Measurements from ENCODE around the gene ADH1B.
"Not testable (repeated sequence)": the region's sequence is repeated elsewhere in the genome, so short reads cannot be mapped to it uniquely, and the experiment has no call there.

Gene ADH1B

DNA sequence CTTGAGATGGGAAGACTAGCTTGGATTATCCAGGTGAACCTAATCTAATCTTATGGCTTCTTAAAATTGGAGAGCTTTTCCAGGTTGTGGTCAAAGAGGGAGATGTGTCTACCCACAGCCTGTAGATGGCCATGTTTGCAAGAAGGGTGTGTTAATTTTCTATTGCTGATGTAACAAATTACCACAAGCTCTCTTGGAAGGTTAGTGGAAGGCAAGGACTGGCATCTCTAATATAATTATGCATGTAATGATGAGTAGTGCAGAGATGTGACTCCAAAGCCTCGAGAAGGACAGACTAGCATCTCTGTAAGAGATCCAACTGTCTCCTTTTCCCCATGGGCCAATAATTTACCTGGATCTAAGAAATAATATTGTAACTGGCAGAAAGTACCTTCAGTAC lies 3.2 kb upstream of the ADH1B start:
- DNase-seq (ENCODE audit: extremely low spot score) = no peak
- ChIA-PET CTCF (interaction anchor here (1.0 kb wide), 1 partner anchor 9 kb away, joined by 3 read pairs; no protein-coding TSS in a partner anchor), POLR2A (no interaction called here)

DNA sequence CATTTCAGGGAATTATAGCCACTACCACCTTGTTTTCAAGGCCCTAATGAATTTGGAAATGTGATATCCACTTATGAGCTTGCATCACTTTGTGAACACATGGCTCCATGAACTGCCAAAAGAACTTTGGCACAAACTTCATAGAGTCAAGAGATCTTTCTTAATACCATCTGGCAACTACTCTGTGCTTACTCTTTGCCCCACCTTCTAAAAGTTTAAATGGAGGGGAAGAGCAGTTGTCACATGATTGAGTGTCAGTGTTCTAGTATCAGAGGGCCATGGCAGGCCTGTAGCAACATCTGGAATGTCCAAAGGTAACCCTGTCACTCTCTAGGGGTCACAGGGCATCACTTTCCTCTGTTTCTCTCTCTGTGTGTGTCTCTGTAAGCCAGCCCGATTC lies 2.6 kb upstream of the ADH1B start:
- CTCF ChIA-PET = interaction anchor here (1.0 kb wide), 1 partner anchor 9 kb away, joined by 3 read pairs; no protein-coding TSS in a partner anchor
- TF ChIP-seq, protein P1, sequence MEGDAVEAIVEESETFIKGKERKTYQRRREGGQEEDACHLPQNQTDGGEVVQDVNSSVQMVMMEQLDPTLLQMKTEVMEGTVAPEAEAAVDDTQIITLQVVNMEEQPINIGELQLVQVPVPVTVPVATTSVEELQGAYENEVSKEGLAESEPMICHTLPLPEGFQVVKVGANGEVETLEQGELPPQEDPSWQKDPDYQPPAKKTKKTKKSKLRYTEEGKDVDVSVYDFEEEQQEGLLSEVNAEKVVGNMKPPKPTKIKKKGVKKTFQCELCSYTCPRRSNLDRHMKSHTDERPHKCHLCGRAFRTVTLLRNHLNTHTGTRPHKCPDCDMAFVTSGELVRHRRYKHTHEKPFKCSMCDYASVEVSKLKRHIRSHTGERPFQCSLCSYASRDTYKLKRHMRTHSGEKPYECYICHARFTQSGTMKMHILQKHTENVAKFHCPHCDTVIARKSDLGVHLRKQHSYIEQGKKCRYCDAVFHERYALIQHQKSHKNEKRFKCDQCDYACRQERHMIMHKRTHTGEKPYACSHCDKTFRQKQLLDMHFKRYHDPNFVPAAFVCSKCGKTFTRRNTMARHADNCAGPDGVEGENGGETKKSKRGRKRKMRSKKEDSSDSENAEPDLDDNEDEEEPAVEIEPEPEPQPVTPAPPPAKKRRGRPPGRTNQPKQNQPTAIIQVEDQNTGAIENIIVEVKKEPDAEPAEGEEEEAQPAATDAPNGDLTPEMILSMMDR (IDR thresholded peaks at IDR 0.05; ENCODE audit: control extremely low read depth, extremely low read depth, low read depth, missing control alignments) = no peak
- no peak for DNase-seq (ENCODE audit: extremely low spot score)
- POLR2A ChIA-PET = no interaction called here

More for the DNA sequence above, 3.2 kb upstream of the ADH1B start:
- TF ChIP-seq, protein P1 (IDR thresholded peaks at IDR 0.05; ENCODE audit: control extremely low read depth, extremely low read depth, low read depth, missing control alignments) = no peak

DNA sequence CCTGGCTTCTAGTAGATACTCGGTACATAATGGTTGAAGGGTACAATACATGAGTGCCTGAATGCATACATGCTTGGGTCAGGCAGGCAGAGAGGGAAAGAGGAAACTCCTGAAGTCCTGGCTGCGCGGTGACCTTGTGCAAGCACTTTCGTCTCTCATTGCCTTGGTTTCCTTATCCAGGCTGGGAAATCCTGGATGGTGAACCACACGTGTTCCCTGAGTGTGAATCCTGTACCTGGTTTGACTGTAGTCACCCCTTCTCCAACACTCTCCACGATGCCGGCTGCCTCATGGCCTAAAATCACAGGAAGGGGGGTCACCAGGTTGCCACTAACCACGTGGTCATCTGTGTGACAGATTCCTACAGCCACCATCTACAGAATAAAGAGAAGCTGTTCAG lies 3.4 kb downstream of the ADH1B start:
- CTCF ChIA-PET; POLR2A ChIA-PET; DNase-seq (ENCODE audit: extremely low spot score): not testable (repeated sequence)

- no peak for DNase-seq (ENCODE audit: extremely low spot score)
- POLR2A ChIA-PET = no interaction called here
- CTCF ChIA-PET = no interaction called here
- TF ChIP-seq, protein P1 (IDR thresholded peaks at IDR 0.05; ENCODE audit: control extremely low read depth, extremely low read depth, low read depth, missing control alignments) = no peak
Observed at GRCh38 chr4:99317354-99317753, 3.8 kb downstream of the ADH1B start.

DNA sequence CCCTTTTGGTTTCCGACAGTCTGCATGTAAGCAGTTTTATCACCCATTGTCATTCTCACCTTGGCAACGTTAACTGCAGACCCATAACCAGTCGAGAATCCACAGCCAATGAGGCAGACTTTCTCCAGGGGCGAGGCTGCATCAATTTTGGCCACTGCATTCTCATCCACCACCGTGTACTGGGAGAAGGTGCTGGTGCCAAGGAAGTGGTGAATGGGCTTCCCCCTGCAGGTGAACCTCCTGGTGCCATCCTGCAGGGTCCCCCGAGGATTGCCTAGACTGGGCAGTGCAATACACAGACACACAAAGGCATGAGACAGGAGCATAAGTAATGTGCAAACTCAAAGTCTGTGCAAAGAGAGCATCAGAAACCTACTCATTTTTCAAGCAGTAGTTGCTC lies 5.4 kb downstream of the ADH1B start:
- TF ChIP-seq, protein P1 (IDR thresholded peaks at IDR 0.05; ENCODE audit: control extremely low read depth, extremely low read depth, low read depth, missing control alignments) = no peak
- CTCF ChIA-PET = no interaction called here
- POLR2A ChIA-PET = no interaction called here
- DNase-seq (ENCODE audit: extremely low spot score) = no peak

GRCh38 chr4:99314211-99314610 lies 7.0 kb downstream of the ADH1B start:
- ChIA-PET CTCF (no interaction called here), POLR2A (no interaction called here)
- DNase-seq (ENCODE audit: extremely low spot score) = no peak
- TF ChIP-seq, protein P1 (IDR thresholded peaks at IDR 0.05; ENCODE audit: control extremely low read depth, extremely low read depth, low read depth, missing control alignments) = no peak

DNA sequence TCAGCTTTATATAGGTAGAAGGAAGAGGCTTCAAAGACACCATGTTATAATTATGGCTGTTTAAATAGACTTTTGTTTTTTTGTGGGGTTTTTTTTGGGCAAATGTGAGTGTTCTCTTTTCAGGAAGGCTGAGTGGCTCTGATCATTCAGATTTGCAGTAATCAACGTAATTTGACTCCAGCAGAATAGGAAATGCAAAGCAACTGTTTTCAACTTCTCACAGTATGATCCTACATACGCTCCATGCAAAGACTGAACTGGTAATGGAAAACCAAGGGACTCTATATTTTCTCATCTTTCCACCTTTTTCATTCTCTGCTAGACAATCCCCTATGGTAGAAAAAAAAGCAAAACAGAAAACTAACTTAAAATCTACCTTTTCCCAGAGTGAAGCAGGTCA lies 10.8 kb downstream of the ADH1B start:
- ChIA-PET POLR2A (no interaction called here), CTCF (no interaction called here)
- no peak for DNase-seq (ENCODE audit: extremely low spot score)
- TF ChIP-seq, protein P1 (IDR thresholded peaks at IDR 0.05; ENCODE audit: control extremely low read depth, extremely low read depth, low read depth, missing control alignments) = no peak
